ENCODE results near the gene PNN.
"Not testable (repeated sequence)": the region's sequence is repeated elsewhere in the genome, so short reads cannot be mapped to it uniquely, and the experiment has no call there.

PNN gene

GRCh38 chr14:39230416-39231035 lies 55.5 kb downstream of the PNN start:
- H3K9me3 Mint-ChIP-seq, result no peaks in the 10 kb centered on the region
- no peak overlapping the region for H3K4me3 Mint-ChIP-seq
- no peak for TF ChIP-seq CTCF (IDR thresholded peaks at IDR 0.05)
- no peak overlapping the region for H3K27ac Mint-ChIP-seq
- H3K27me3 Mint-ChIP-seq (ENCODE audit: low read depth, poor library complexity), result peaks cover 5% of the 10 kb centered on the region
- no peak for DNase-seq
- H3K4me1 Mint-ChIP-seq, result no peaks in the 10 kb centered on the region
- H3K36me3 Mint-ChIP-seq (ENCODE audit: low read depth), result no peaks in the 10 kb centered on the region

GRCh38 chr14:39231751-39232553 lies 56.9 kb downstream of the PNN start:
- H3K4me3 Mint-ChIP-seq; H3K9me3 Mint-ChIP-seq; H3K4me1 Mint-ChIP-seq; DNase-seq; H3K36me3 Mint-ChIP-seq (ENCODE audit: low read depth); H3K27me3 Mint-ChIP-seq (ENCODE audit: low read depth, poor library complexity): not testable (repeated sequence)
- peak overlapping the region; percentile 39 for H3K27ac Mint-ChIP-seq
